GM19240 (cell line): ENCODE data around the gene DDX49.
"Not testable (repeated sequence)": the region's sequence is repeated elsewhere in the genome, so short reads cannot be mapped to it uniquely, and the experiment has no call there.

Source experiments
- DNase-seq: peaks from one replicate; pipeline ENCODE4 v3.0.0; 2011; ENCODE audit warnings: low spot score; ENCODE audit not compliant: insufficient read length

Gene DDX49

DNA sequence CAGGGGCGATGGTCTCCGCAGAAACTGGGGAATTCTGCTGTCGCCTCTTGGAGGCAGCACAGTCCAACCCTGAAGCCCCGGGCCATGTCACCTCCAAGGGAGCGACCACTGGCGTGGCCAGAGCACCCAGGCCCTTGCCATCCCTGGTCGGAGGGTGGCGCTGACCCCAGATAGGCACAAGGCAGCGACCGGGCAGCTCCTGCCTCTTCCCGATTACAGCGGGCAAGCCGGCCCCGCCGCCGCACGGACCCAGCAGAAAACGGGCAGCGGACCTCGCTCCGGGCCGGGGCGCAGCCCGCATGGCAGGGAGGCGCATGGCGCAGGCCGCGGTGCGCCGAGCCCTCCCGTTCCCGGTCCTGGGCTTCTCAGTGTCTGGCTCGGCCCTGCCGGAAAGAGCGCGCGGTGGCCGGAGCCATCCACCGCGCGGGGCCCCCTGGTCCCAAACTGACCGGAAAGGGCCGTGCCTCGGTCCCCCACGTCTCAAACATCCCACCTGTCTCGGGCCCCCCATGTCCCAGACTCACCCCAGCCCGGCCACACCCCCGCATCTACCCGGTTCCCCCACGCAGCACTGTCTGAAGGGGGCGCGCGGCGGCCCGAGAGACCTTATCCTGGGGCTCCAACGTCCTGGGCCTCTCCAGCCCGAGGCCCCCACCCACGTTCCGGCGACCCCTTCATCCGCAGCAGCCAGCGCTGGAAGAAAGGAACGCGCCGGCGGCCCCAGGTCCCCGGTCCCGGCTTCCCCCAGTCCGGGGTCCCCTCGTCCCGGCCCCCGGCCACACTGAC lies 24.3 kb upstream of the DDX49 start:
- DNase-seq, result no peak

GRCh38 chr19:18895824-18896341 lies 23.6 kb upstream of the DDX49 start, which contains the start of gene CERS1:
Gene CERS1, minus strand, starts transcription at chr19:18896158. Its CDS starts 86 bp downstream, at chr19:18896072.
- DNase-seq, result no peak

GRCh38 chr19:18896421-18896841 lies 23.1 kb upstream of the DDX49 start:
- no peak for DNase-seq

- no peak for DNase-seq
Measured at GRCh38 chr19:18897094-18898029, 22.2 kb upstream of the DDX49 start.

DNA sequence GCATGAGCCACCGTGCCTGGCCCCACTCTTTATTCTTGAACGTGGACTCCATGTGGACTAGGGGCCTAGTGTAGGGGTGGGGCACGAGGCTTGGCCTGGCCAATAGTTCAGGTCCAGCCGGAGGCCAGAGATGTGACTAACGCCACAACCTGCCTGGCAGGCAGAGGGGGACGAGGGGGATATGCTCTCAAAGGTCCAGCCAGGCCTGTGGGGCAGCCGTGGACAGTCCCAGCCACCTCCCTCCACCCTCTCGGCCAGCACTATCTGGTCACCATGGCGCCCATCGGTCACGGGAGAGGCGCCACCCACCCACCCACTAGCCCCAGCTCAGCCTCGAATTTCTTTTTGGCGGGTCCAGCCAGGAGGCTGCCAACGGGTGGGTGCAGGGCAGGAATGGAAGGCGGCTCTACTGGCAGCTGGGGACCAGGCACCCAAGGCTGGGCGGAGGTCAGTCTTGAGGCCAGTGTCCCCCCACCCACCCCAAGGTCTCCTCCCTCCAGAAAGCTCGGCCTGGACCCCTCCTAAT lies 21.4 kb upstream of the DDX49 start:
- DNase-seq, result no peak

- no peak for DNase-seq
Measured at GRCh38 chr19:18898607-18899408, 20.7 kb upstream of the DDX49 start.

- no peak for DNase-seq
Measured at GRCh38 chr19:18899624-18900560, 19.6 kb upstream of the DDX49 start.

- DNase-seq, result no peak
Measured at GRCh38 chr19:18900700-18901481, 18.6 kb upstream of the DDX49 start.

DNA sequence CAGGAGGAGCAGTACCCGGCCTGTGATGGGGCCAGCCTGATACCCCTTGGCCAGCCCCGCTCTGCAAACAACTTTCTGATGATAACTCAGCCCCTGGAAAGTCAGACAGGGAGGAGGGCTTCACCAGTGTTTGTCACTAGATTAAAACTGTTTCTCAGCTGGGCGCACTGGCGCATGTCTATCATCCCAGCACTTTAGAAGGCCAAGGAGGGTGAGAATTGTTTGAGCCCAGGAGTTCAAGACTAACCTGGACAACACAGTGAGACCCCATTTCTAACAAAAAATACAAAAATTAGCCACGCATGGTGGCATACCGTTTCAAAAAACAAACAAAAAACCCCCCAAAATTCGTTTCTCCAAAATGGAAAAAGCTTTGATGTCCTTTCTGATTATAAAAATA lies 18.0 kb upstream of the DDX49 start:
- DNase-seq, result no peak

- not testable (repeated sequence) for DNase-seq
Measured at GRCh38 chr19:18902519-18902918, 17.0 kb upstream of the DDX49 start.

DNA sequence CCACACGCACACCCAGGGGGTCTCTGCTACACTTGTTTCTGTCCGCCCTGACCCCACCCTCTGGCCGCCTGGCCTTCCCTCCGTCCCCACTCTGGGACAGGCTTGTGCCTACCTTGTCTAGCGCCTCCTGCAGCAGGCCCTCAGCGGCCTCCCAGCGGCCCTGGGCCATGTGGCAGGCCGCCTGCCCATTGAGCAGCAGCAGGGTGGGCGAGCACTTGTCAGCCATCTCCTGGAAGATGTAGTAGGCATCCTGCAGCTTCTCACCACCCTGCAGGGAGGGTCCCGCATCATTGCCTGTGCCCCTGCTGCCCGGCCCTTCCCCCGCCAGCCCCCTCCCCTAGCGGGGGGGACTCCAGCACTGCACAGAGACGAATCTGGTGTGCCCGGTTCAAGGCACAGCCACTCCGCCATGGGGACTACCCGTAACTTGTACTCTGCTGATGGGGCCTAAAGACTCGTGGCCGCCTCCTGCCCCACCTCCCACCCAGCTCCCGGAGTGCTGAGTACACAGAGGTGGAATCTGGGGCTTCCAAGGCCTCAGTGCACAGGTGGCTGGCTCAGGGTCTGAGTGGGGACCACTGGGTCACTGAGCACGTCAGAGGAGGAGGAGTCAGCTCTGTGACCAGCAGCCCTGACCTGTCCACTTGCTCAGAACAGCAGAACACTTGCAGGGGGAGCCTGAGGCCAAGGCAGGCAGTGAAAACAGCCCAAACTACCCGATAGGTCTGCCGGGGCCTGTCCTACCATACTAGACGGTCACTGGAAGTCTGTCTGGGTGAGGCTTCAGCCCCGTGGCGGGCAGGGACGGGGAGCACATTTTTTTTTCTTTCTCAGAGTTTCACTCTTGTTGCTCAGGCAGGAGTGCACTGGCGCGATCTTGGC lies 16.1 kb upstream of the DDX49 start:
- DNase-seq, result no peak

- no peak for DNase-seq
Measured at GRCh38 chr19:18904334-18905057, 15.0 kb upstream of the DDX49 start.

GRCh38 chr19:18905058-18905456 lies 14.5 kb upstream of the DDX49 start:
- no peak for DNase-seq

GRCh38 chr19:18905513-18906236 lies 13.8 kb upstream of the DDX49 start:
- DNase-seq, result no peak

- DNase-seq, result no peak
Measured at GRCh38 chr19:18906605-18907519, 12.7 kb upstream of the DDX49 start.
